ENCODE results near the gene MGMT.

GRCh38 chr10:129536336-129536735 is 69.3 kb downstream of the MGMT start:
- no peak for TF ChIP-seq POLR2A (IDR thresholded peaks at IDR 0.05)
- no peak for TF ChIP-seq CTCF (IDR thresholded peaks at IDR 0.05)
